Activated T-cell treated with anti-CD3 and anti-CD28 coated beads, Interleukin-2, amount 50 U/mL, for 72 hours (primary cell): ENCODE data around the gene SLC41A3. TPM values are rescaled to one million over a fixed set of nuclear protein-coding genes. Genes with fewer than 3 reads are reported as not detected.
"Not testable (repeated sequence)": the region's sequence is repeated elsewhere in the genome, so short reads cannot be mapped to it uniquely, and the experiment has no call there.

Experiments used
- ATAC-seq, 2 donors: fragments of 150-1000 bp; cut with Tn5 transposase; replicated peaks in 1 of 2; 2 replicates each; pipeline ENCODE4 v1.10.0; 2021; ENCODE audit warnings: moderate library complexity in 2 of 2, mild to moderate bottlenecking in 1 of 2
- DNase-seq, 2 donors: peaks; one replicate each; pipeline ENCODE4 v3.0.0; 2021 to 2022; ENCODE audit warnings: mixed read lengths in 1 of 2
- H3K27ac Mint-ChIP-seq: one replicate; pipeline ENCODE4 v1.8.0; 2022; ENCODE audit warnings: mild to moderate bottlenecking, moderate library complexity, mixed read lengths
- H3K27me3 Mint-ChIP-seq: one replicate; pipeline ENCODE4 v1.8.0; 2022; ENCODE audit warnings: low read depth, mixed read lengths
- H3K36me3 Mint-ChIP-seq, 2 donors: one replicate each; pipeline ENCODE4 v1.8.0; 2022; ENCODE audit warnings: mixed read lengths in 2 of 2, mild to moderate bottlenecking in 1 of 2; ENCODE audit not compliant: insufficient read depth in 2 of 2
- H3K4me1 Mint-ChIP-seq: one replicate; pipeline ENCODE4 v1.8.0; 2022; ENCODE audit warnings: low read depth, mixed read lengths
- H3K4me3 Mint-ChIP-seq, 2 donors: one replicate each; pipeline ENCODE4 v1.8.0; 2022; ENCODE audit warnings: mild to moderate bottlenecking in 2 of 2, mixed read lengths in 2 of 2, moderate library complexity in 2 of 2
- H3K9me3 Mint-ChIP-seq, 2 donors: one replicate each; pipeline ENCODE4 v1.8.0; 2022; ENCODE audit warnings: mixed read lengths in 2 of 2
- total RNA-seq, 2 donors: library from RNA; stranded (reverse); gene quantifications; one replicate each; pipeline ENCODE4 v1.2.3, GENCODE V29; 2022

Gene SLC41A3
- total RNA-seq, 2 donors from 2014 or later, result 32.3 to 34.5 TPM

DNA sequence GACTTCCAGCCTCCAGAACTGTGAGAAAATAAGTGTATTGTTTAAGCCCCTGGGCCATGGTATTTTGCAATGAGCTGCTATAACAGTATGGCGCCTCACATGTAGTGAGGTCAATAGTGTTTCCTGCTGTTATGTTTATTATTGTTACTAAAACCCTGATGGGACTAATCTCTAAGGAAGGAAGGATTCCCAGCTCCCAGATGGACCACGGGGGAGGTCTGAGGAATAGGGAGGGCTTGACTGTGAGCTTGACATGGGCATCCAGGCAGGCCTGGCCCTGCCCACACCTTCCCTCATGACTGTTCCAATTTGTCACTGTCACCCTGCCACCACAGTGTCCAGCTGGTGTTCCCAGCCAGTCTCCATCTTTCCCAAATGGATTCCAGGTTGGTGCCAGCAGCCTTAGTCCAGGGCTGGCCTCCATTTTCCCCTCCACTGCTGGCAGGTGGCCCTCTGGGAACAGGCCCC is 14.5 kb upstream of the SLC41A3 start:
- H3K36me3 Mint-ChIP-seq, result peaks cover 3 to 5% of the 10 kb centered on the region in 2 donors
- ATAC-seq (no peak), DNase-seq (no peak)
- H3K27ac Mint-ChIP-seq, result no peak overlapping the region
- no peaks in the 10 kb centered on the region for H3K27me3 Mint-ChIP-seq
- peaks cover 4 to 7% of the 10 kb centered on the region in 2 donors for H3K9me3 Mint-ChIP-seq
- no peaks in the 10 kb centered on the region for H3K4me1 Mint-ChIP-seq
- no peak overlapping the region for H3K4me3 Mint-ChIP-seq

DNA sequence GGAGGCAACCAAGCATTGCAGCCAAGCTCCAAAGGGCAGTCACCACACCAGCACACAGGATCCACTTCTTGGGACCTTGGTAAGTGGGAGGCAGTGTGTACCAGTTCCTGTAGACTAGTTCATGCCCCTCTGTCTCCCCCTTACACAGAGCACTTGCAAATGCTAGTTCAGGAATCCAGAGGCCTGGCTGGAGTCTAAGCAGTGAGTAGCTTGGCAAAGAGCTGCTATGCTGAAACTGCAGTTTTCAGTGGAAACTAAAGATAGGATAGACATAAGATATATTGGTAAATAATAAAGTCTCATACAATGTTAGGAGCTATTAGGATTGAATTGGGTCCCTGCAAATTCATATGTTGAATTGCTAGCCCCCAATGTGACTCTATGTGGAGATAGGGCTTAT is 13.9 kb upstream of the SLC41A3 start:
- H3K27me3 Mint-ChIP-seq, result no peaks in the 10 kb centered on the region
- H3K36me3 Mint-ChIP-seq, result peaks cover 3 to 5% of the 10 kb centered on the region in 2 donors
- no peak overlapping the region for H3K4me3 Mint-ChIP-seq
- ATAC-seq, result no peak
- no peak for DNase-seq
- H3K4me1 Mint-ChIP-seq, result no peaks in the 10 kb centered on the region
- peaks cover 4 to 7% of the 10 kb centered on the region in 2 donors for H3K9me3 Mint-ChIP-seq
- no peak overlapping the region for H3K27ac Mint-ChIP-seq

DNA sequence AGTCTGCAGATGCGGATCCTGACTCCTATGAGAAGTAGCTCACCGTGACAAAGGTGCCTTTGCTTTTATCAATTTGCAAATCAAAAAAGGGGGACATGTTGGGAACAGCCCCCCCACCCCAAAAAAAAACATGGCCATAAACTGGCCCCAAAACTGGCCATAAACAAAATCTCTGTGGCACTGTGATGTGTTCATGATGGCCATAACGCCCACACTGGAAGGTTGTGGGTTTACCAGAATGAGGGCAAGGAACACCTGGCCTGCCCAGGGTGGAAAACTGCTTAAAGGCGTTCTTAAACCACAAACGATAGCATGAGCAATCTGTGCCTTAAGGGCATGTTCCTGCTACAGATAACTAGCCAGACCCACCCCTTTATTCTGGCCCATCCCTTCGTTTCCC is 12.3 kb upstream of the SLC41A3 start:
- not testable (repeated sequence) for H3K4me1 Mint-ChIP-seq, H3K9me3 Mint-ChIP-seq, ATAC-seq, H3K27me3 Mint-ChIP-seq, DNase-seq, H3K36me3 Mint-ChIP-seq, H3K4me3 Mint-ChIP-seq, H3K27ac Mint-ChIP-seq

DNA sequence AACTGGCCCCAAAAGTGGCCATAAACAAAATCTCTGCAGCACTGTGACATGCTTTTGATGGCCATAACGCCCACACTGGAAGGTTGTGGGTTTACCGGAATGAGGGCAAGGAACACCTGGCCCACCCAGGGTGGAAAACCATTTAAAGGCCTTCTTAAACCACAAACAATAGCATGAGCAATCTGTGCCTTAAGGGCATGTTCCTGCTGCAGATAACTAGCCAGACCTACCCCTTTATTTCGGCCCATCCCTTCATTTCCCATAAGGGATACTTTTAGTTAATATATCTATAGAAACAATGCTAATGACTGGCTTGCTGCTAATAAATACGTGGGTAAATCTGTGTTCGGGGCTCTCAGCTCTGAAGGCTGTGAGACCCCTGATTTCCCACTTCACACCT is 8.2 kb upstream of the SLC41A3 start:
- not testable (repeated sequence) for H3K4me1 Mint-ChIP-seq, ATAC-seq, H3K4me3 Mint-ChIP-seq, H3K27ac Mint-ChIP-seq, DNase-seq, H3K36me3 Mint-ChIP-seq, H3K9me3 Mint-ChIP-seq, H3K27me3 Mint-ChIP-seq

DNA sequence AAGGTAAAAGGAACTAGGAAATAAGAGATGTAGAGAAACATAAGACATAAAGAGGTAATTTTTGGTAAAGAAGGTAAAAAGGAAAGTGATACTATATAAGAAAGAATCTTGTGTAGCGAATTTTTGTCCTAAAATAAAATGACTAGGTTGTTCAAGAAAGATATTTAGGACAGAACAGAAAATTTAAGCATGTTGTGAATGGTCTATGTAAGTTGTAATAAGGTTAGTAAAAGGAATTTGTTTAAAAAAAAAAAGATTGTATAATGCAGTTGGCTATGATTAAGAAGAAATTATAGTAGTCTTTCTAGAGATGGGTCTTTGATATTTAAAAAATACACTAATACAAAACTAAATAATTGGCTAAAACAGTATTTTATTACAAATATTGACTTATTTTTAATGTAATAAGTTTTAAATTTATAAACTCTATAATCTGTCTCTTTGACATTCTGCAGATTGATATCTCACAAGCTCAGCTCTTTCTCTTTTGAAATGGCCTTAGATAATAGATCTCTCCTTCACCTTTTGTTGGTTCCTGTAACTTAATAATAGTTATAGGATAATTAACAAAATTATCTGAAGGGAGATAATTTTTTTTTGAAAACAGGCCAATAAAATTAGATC is 3.7 kb upstream of the SLC41A3 start:
- H3K4me3 Mint-ChIP-seq, result no peak overlapping the region
- peaks cover 5 to 7% of the 10 kb centered on the region in 2 donors for H3K36me3 Mint-ChIP-seq
- peaks cover 2 to 5% of the 10 kb centered on the region in 2 donors for H3K9me3 Mint-ChIP-seq
- no peak for ATAC-seq
- H3K27ac Mint-ChIP-seq, result no peak overlapping the region
- no peaks in the 10 kb centered on the region for H3K27me3 Mint-ChIP-seq
- no peak for DNase-seq
- peaks cover 21% of the 10 kb centered on the region for H3K4me1 Mint-ChIP-seq

DNA sequence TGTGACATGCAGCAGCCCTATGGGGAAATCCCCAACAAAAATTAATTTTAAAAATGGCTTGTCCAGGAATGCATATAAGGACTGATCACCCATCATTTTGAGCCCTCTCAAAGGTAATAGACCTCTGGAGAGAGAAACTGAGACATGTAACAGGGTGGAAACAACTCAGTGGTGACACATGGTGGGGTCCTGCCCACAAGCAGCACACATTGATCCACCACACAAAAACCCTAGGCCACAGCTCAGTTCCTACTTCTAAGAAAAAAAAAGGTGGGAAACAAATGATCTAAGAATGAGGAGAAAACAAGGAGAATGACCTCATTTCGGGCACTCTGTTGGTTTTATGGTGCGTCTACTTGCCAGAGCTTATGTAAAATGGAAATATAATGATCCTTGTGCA is 1.9 kb upstream of the SLC41A3 start:
- Mint-ChIP-seq H3K36me3 (peaks cover 3% of the 10 kb centered on the region in 2 donors), H3K27ac (peak overlapping the region; percentile 46), H3K4me1 (peaks cover 24% of the 10 kb centered on the region), H3K27me3 (no peaks in the 10 kb centered on the region), H3K9me3 (peaks cover 0 to 2% of the 10 kb centered on the region in 2 donors), H3K4me3 (peak overlapping the region; percentile 73 to 77)
- DNase-seq (peak; percentile 23 to 33), ATAC-seq (no peak)

DNA sequence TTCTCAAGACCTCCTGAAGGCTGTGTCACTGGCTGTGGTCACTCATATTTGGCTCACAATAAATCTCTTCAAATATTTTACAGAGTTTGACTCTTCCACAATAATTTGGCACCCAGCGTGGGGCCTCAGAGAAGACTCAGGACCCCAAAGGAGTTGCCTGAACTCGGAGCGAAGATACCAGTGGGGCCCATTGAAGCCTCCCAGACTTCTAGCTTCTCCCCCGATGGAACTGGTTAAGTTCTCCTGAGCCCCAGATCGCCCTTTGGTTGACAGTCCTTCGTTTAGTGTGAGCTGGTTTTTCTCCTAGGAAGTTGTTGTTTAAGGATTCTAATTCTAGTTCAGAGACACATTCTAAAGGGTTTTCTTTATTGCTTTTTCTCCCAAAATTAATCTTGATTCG is 1.4 kb upstream of the SLC41A3 start:
- DNase-seq (no peak), ATAC-seq (no peak)
- peaks cover 3% of the 10 kb centered on the region in 2 donors for H3K36me3 Mint-ChIP-seq
- H3K27ac Mint-ChIP-seq, result peak overlapping the region; percentile 51
- H3K4me1 Mint-ChIP-seq, result peaks cover 24% of the 10 kb centered on the region
- H3K27me3 Mint-ChIP-seq, result no peaks in the 10 kb centered on the region
- peaks cover 0 to 2% of the 10 kb centered on the region in 2 donors for H3K9me3 Mint-ChIP-seq
- H3K4me3 Mint-ChIP-seq, result peak overlapping the region; percentile 73 to 77

DNA sequence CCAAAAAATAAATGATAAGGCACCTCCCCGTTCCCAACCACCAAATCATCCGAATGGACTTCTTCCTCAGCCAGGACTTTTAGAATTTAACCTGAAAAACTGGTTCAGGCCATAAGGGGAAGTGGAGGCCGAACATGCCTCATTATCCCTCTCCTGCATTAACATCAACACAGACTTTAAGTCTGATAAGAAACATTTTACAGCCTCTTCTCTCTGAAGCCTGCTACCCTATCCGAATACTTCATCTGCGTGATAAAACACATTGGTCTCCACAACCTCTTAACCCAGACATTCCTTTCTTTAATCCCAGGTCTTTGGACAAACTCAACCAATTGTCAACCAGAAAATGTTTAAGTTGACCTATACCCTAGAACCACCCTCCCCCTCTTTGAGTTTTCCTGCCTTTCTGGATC is 850 bp upstream of the SLC41A3 start:
- peaks cover 3% of the 10 kb centered on the region in 2 donors for H3K36me3 Mint-ChIP-seq
- peak overlapping the region; percentile 51 for H3K27ac Mint-ChIP-seq
- ATAC-seq (no peak), DNase-seq (no peak)
- peaks cover 24% of the 10 kb centered on the region for H3K4me1 Mint-ChIP-seq
- peaks cover 0 to 2% of the 10 kb centered on the region in 2 donors for H3K9me3 Mint-ChIP-seq
- H3K4me3 Mint-ChIP-seq, result peak overlapping the region; percentile 73 to 77
- no peaks in the 10 kb centered on the region for H3K27me3 Mint-ChIP-seq

DNA sequence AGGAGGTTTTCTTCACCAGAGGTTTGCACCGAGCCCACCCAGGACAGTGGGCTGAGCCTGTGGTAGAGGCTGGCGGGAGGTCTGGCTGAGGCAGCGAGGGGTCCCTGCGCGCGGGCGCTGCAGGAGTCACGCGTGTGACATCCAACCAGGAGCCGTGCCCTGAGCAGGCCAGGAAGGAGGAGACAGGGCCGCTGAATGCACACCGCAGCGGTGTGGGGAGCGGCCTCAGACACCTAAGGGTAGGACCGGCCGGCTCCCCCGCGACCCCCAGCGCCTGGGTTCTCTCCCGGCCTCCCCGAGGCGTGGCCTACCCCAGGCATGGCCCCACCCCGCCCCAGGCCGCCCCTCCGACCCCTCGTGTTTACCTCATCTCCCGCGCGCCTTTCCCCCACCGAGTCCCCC is 412 bp downstream of the SLC41A3 start:
- Mint-ChIP-seq H3K27me3 (no peaks in the 10 kb centered on the region), H3K27ac (peak overlapping the region; percentile 99), H3K4me3 (peak overlapping the region; percentile 97 to 98), H3K9me3 (peaks cover 0 to 2% of the 10 kb centered on the region in 2 donors), H3K4me1 (peaks cover 24% of the 10 kb centered on the region), H3K36me3 (peaks cover 3% of the 10 kb centered on the region in 2 donors)
- ATAC-seq (peak; percentile 63 to 71), DNase-seq (peak; percentile 57 to 58)

DNA sequence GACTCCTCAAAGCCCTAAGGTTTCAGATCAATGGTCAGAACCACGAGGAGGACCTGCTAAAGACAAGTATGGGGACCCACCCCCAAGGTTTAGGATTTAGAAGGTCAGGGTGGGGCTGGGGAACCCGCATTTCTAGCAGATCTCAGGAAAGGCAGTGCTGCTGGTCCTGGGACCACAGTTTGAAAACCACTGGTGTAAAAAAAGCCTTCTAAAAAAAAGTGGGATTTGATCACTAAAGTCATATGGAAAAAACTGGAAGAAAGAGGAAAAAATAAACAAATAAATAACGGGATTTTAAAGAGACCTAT is 832 bp downstream of the SLC41A3 start:
- Mint-ChIP-seq H3K27me3 (no peaks in the 10 kb centered on the region), H3K9me3 (peaks cover 0 to 2% of the 10 kb centered on the region in 2 donors), H3K4me1 (peaks cover 24% of the 10 kb centered on the region), H3K27ac (peak overlapping the region; percentile 99), H3K36me3 (peaks cover 3% of the 10 kb centered on the region in 2 donors), H3K4me3 (peak overlapping the region; percentile 97 to 98)
- ATAC-seq (no peak), DNase-seq (no peak)

DNA sequence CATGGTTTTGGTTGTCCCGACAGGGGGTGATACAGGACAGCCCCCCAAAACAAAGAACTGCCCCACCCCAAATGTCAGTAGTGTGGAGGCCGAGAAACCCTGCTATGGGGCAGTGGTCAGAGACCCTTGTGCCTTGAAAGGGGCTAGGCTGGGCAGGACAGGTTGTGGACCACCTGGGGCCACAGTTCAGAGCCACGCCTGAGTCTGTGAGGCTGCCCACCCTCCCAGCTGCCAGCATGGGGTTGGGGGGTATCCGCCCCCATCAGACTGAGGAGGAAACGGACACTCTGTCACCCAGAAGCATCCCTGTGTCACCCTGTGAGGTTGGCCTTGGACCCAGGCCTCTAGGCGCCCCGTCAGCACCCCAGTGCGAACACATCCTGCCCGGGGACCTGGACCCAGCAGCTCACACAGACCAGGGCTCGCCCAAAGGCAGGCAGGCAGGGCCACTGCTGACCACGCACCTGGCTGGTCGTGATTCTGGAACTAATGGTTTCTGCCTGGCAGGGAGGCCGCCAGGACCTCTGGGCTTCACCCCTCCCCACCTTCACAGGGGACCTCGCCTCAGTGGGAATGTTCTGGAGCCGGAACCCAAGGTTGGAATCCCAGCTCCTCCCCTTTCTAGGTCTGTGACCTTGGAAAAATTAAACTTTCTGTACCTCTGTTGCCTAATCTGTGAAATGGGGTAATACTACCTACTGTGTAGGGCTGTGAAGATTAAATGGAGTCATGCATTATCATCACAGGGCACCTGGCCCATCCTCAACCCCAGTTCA is 1.4 kb downstream of the SLC41A3 start:
- Mint-ChIP-seq H3K4me3 (peak overlapping the region; percentile 97 to 98), H3K36me3 (peaks cover 3% of the 10 kb centered on the region in 2 donors), H3K9me3 (peaks cover 0 to 1% of the 10 kb centered on the region in 2 donors), H3K27ac (peak overlapping the region; percentile 99), H3K4me1 (peaks cover 24% of the 10 kb centered on the region), H3K27me3 (no peaks in the 10 kb centered on the region)
- DNase-seq (no peak), ATAC-seq (no peak)

DNA sequence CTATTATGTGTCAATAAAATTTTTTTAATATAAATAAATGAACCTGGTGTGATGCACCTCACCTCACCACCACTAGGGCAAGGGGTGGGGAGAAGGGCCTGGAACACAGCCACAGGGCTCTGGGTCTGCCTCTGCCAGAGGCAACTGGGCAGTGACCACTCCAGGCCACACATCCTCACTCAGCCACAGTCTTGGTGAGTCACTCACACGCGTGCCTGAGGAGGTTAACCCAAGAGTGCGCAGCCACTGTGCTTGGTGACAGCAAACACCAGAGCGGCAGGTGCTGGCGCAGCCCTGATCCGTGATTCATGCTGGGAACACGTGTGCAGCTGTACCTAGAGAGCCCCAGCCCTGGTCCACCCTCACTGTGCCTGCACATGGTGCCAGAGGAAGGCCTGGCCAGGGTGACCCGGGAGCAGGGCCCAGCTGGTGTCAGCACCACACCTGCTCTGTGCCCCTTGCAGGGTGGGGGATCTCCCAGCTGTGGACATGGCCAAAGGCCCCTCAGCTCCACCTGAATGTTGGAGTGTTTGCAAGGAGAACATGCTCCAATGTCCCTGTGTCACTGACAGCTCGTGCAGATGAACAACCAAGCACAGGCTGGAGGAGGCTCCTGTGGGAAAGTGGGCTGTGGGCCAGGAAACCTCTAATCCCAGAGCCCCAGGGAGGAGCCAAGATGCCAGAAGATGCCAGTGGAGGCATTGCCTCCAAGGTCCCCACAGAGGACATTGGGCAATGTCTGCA is 2.1 kb downstream of the SLC41A3 start:
- Mint-ChIP-seq H3K4me3 (peak overlapping the region in 1 of 2 donors; percentile 97), H3K9me3 (no peaks in the 10 kb centered on the region), H3K36me3 (peaks cover 2 to 3% of the 10 kb centered on the region in 2 donors), H3K4me1 (peaks cover 24% of the 10 kb centered on the region), H3K27me3 (no peaks in the 10 kb centered on the region), H3K27ac (no peak overlapping the region)
- DNase-seq (peak in 1 of 2 donors; percentile 26), ATAC-seq (no peak)

DNA sequence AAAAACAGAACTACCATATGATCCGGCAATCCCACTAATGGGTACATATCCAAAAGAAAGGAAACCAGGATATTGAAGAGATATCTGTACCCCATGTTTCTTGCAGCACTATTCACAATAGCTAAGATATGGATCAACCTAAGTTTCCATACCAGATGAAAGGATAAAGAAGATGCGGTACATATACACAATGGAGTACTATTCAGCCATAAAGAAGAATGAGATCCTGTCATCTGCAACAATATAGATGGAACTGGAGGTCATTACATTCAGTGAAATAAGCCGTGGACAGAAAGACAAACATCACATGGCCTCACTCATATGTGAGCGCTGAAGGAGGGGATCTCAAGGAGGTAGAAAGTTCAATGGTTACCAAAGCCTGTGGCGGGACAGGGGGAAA is 3.0 kb downstream of the SLC41A3 start:
- DNase-seq, result no peak

More for the DNA sequence above, 3.0 kb downstream of the SLC41A3 start:
- no peaks in the 10 kb centered on the region for H3K27me3 Mint-ChIP-seq
- ATAC-seq, result no peak
- peaks cover 2% of the 10 kb centered on the region in 2 donors for H3K36me3 Mint-ChIP-seq
- no peaks in the 10 kb centered on the region for H3K9me3 Mint-ChIP-seq
- H3K27ac Mint-ChIP-seq, result no peak overlapping the region
- H3K4me3 Mint-ChIP-seq, result no peak overlapping the region
- peaks cover 23% of the 10 kb centered on the region for H3K4me1 Mint-ChIP-seq
